B cell (primary cell): ENCODE measurements around the gene MRM2. TPM values are rescaled to one million over a fixed set of nuclear protein-coding genes. Genes with fewer than 3 reads are reported as not detected.

Experiments
- ATAC-seq: fragments of 200-7000 bp; cut with Tn5 transposase; one replicate; pipeline ENCODE4 v1.10.0; 2021; ENCODE audit warnings: low read depth, mild to moderate bottlenecking, moderate number of reproducible peaks, moderate library complexity
- CTCF ChIA-PET: fragments of 350-600 bp; sonication (Branson Sonifier 250); formaldehyde crosslinking; loops from one replicate; lab custom pipeline; 2021; ENCODE audit warnings: antibody characterized with exemption, inconsistent platforms; lab: Charles Lee
- POLR2A ChIA-PET: fragments of 350-600 bp; sonication (Branson Sonifier 250); formaldehyde crosslinking; loops from one replicate; lab custom pipeline; 2021; ENCODE audit warnings: antibody characterized with exemption; lab: Charles Lee
- DNase-seq: peaks from one replicate; pipeline ENCODE4 v3.0.0; 2013
- H2AFZ ChIP-seq: 2 replicates; pipeline ENCODE4 v1.6.1; 2012; ENCODE audit warnings: mild to moderate bottlenecking, low read depth, low read length; ENCODE audit not compliant: insufficient read depth, poor library complexity, severe bottlenecking
- H3K27ac ChIP-seq, 2 donors: 1 replicate in 1 of 2; 2 replicates in 1 of 2; pipeline ENCODE4 v1.5.1; 2012 to 2013; ENCODE audit warnings: low read length in 2 of 2, mild to moderate bottlenecking in 2 of 2, moderate library complexity in 1 of 2
- H3K27me3 ChIP-seq, 4 experiments: fragments of 200-600 bp in 1 of 4; sonication (generic) in 1 of 4; replicated peaks in 1 of 4; 1 replicate in 2 of 4; 2 replicates in 2 of 4; pipeline versions ENCODE4 v1.6.1 to v1.7.0; 2013 to 2016; ENCODE audit warnings: low read length in 3 of 4, mild to moderate bottlenecking in 2 of 4, mixed read lengths in 1 of 4, moderate library complexity in 1 of 4; ENCODE audit not compliant: insufficient read depth in 4 of 4, control insufficient read depth in 3 of 4; ENCODE audit errors: control extremely low read depth in 1 of 4
- H3K36me3 ChIP-seq, 2 experiments: replicated peaks in 1 of 2; 1 replicate in 1 of 2; 2 replicates in 1 of 2; pipeline versions ENCODE4 v1.6.1 to v1.7.1; 2013; ENCODE audit warnings: low read length in 1 of 2; ENCODE audit not compliant: insufficient read depth in 2 of 2, control insufficient read depth in 1 of 2; ENCODE audit errors: control extremely low read depth in 1 of 2, extremely low read depth in 1 of 2
- H3K4me1 ChIP-seq, 2 donors: fragments of 200-600 bp in 1 of 2; sonication (generic) in 1 of 2; 1 replicate in 1 of 2; 2 replicates in 1 of 2; pipeline versions ENCODE4 v1.5.1 to v1.6.1; 2013 to 2017; ENCODE audit warnings: low read length in 2 of 2; ENCODE audit not compliant: control insufficient read depth in 2 of 2, insufficient read depth in 2 of 2
- H3K4me2 ChIP-seq: replicated peaks from 2 replicates; pipeline ENCODE3; 2012; ENCODE audit warnings: mild to moderate bottlenecking, low read depth, low read length; ENCODE audit not compliant: poor library complexity, severe bottlenecking
- H3K4me3 ChIP-seq, 5 experiments: fragments of 200-600 bp in 1 of 5; sonication (generic) in 1 of 5; 1 replicate in 3 of 5; 2 replicates in 2 of 5; pipeline versions ENCODE4 v1.5.1 to v1.7.0; 2011 to 2016; ENCODE audit warnings: low read length in 4 of 5, mild to moderate bottlenecking in 4 of 5, low read depth in 2 of 5, control low read depth in 1 of 5, moderate library complexity in 1 of 5; ENCODE audit not compliant: insufficient read depth in 1 of 5; ENCODE audit errors: control extremely low read depth in 1 of 5, extremely low read depth in 1 of 5
- H3K79me2 ChIP-seq: fragments of 200-600 bp; sonication (generic); one replicate; pipeline ENCODE4 v1.6.0; 2016; ENCODE audit warnings: low read length; ENCODE audit not compliant: control insufficient read depth, insufficient read depth
- H3K9ac ChIP-seq: fragments of 200-600 bp; sonication (generic); 2 replicates; pipeline ENCODE4 v1.6.1; 2017; ENCODE audit warnings: mild to moderate bottlenecking, low read length, moderate library complexity
- H3K9me3 ChIP-seq, 3 donors: one replicate each; pipeline versions ENCODE4 v1.6.1 to v1.7.1; 2013; ENCODE audit warnings: low read length in 2 of 3; ENCODE audit not compliant: control insufficient read depth in 2 of 3, insufficient read depth in 1 of 3; ENCODE audit errors: control extremely low read depth in 1 of 3
- H4K20me1 ChIP-seq: 2 replicates; pipeline ENCODE4 v1.6.0; 2012; ENCODE audit warnings: mild to moderate bottlenecking, low read length; ENCODE audit not compliant: insufficient read depth, control insufficient read depth, poor library complexity, severe bottlenecking
- H3K27ac Mint-ChIP-seq: one replicate; pipeline ENCODE4 v1.8.0; 2021; ENCODE audit warnings: mixed read lengths
- H3K27me3 Mint-ChIP-seq: one replicate; pipeline ENCODE4 v1.8.0; 2021; ENCODE audit warnings: mixed read lengths
- H3K4me1 Mint-ChIP-seq: one replicate; pipeline ENCODE4 v1.8.0; 2021; ENCODE audit warnings: mixed read lengths
- H3K4me3 Mint-ChIP-seq: one replicate; pipeline ENCODE4 v1.8.0; 2021; ENCODE audit warnings: mixed read lengths
- H3K9me3 Mint-ChIP-seq: one replicate; pipeline ENCODE4 v1.8.0; 2022; ENCODE audit warnings: mixed read lengths; ENCODE audit not compliant: insufficient read depth
- EZH2 ChIP-seq: IDR thresholded peaks from 2 replicates; pipeline ENCODE4 v1.6.1; 2012; ENCODE audit warnings: borderline replicate concordance, low read depth, mild to moderate bottlenecking, moderate library complexity, low read length; ENCODE audit not compliant: insufficient read depth, poor library complexity, severe bottlenecking
- WGBS: methylation state at CpG from one replicate; pipeline ENCODE4 v1.1.5; 2013; ENCODE audit warnings: missing lambda C conversion rate; ENCODE audit not compliant: insufficient coverage; 5-methylcytosine and 5-hydroxymethylcytosine counted together
- intact Hi-C: fragments of 100-400 bp; cut with micrococcal nuclease; formaldehyde crosslinking; loops from one replicate; pipeline ENCODE4 v1.10.0; 2022
- polyA plus RNA-seq: library from polyadenylated mRNA; depleted of rRNA; stranded (reverse); fragments of >200 nt; gene quantifications from 2 replicates; pipeline ENCODE4 v1.2.3, GENCODE V29; 2012
- total RNA-seq, 2 donors: library from RNA; stranded (reverse); fragments of 120-200 nt in 1 of 2; gene quantifications; 1 replicate in 1 of 2; 2 replicates in 1 of 2; pipeline versions ENCODE4 v1.2.3 to v1.2.4, GENCODE V29; 2013 to 2022
- TF ChIP-seq, protein P1 (sequence below): fragments of 200-600 bp; IDR thresholded peaks from one replicate; pipeline ENCODE4 v1.8.0; 2022; ENCODE audit warnings: antibody characterized with exemption, mild to moderate bottlenecking

MRM2 gene
- total and polyA plus RNA-seq, 2 donors (not counting 1 experiment from before 2014, with no cell fraction given): 9.2 to 29.0 TPM

- Histone ChIP-seq H3K36me3 (peaks cover 1 to 40% of the 10 kb centered on the region in 2 experiments), H3K79me2 (peaks cover 21% of the 10 kb centered on the region), H3K4me1 (peaks cover 25 to 34% of the 10 kb centered on the region in 2 donors), H3K9ac (no peak overlapping the region), H3K4me3 (no peak overlapping the region), H3K27me3 (no peaks in the 10 kb centered on the region), H2AFZ (no peak overlapping the region), H3K4me2 (no peak overlapping the region), H3K9me3 (no peaks in the 10 kb centered on the region), H4K20me1 (no peaks in the 10 kb centered on the region), H3K27ac (no peak overlapping the region)
- ChIA-PET CTCF (interaction anchor here (0.9 kb wide), 1 partner anchor 23 kb away, joined by 4 read pairs; no protein-coding TSS in a partner anchor), POLR2A (no interaction called here)
- no peaks in the 10 kb centered on the region for H3K27me3 Mint-ChIP-seq
- DNase-seq (no peak), ATAC-seq (no peak)
- TF ChIP-seq EZH2: no peak
- TF ChIP-seq, protein P1, sequence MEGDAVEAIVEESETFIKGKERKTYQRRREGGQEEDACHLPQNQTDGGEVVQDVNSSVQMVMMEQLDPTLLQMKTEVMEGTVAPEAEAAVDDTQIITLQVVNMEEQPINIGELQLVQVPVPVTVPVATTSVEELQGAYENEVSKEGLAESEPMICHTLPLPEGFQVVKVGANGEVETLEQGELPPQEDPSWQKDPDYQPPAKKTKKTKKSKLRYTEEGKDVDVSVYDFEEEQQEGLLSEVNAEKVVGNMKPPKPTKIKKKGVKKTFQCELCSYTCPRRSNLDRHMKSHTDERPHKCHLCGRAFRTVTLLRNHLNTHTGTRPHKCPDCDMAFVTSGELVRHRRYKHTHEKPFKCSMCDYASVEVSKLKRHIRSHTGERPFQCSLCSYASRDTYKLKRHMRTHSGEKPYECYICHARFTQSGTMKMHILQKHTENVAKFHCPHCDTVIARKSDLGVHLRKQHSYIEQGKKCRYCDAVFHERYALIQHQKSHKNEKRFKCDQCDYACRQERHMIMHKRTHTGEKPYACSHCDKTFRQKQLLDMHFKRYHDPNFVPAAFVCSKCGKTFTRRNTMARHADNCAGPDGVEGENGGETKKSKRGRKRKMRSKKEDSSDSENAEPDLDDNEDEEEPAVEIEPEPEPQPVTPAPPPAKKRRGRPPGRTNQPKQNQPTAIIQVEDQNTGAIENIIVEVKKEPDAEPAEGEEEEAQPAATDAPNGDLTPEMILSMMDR: no peak
- intact Hi-C loops: loop anchor here (5.0 kb wide), 1 partner anchor 33 kb away; no protein-coding TSS in a partner anchor
- no peak overlapping the region for H3K4me3 Mint-ChIP-seq
- peaks cover 33% of the 10 kb centered on the region for H3K4me1 Mint-ChIP-seq
- 98% methylated on average over 23 of the region's 23 CpGs for WGBS
- peak overlapping the region; percentile 42 for H3K27ac Mint-ChIP-seq
- no peaks in the 10 kb centered on the region for H3K9me3 Mint-ChIP-seq
Observed at GRCh38 chr7:2264158-2264557, 22.2 kb upstream of the MRM2 start.

GRCh38 chr7:2263176-2263575 lies 21.2 kb upstream of the MRM2 start:
- no peaks in the 10 kb centered on the region for H3K27me3 ChIP-seq
- no peak overlapping the region for H3K4me2 ChIP-seq
- H4K20me1 ChIP-seq: peaks cover 3% of the 10 kb centered on the region
- H2AFZ ChIP-seq: no peak overlapping the region
- 96% methylated on average over 18 of the region's 18 CpGs for WGBS
- H3K9me3 ChIP-seq: no peaks in the 10 kb centered on the region
- no peak overlapping the region for H3K9ac ChIP-seq
- peaks cover 40% of the 10 kb centered on the region for H3K4me1 Mint-ChIP-seq
- POLR2A ChIA-PET: no interaction called here
- peaks cover 31% of the 10 kb centered on the region for H3K79me2 ChIP-seq
- H3K27ac Mint-ChIP-seq: peak overlapping the region; percentile 67
- H3K27ac ChIP-seq: peak overlapping the region in 1 of 2 donors; percentile 96
- no peaks in the 10 kb centered on the region for H3K27me3 Mint-ChIP-seq
- H3K9me3 Mint-ChIP-seq: no peaks in the 10 kb centered on the region
- peaks cover 25 to 43% of the 10 kb centered on the region in 2 donors for H3K4me1 ChIP-seq
- intact Hi-C loops: loop anchor here (5.0 kb wide), 1 partner anchor 34 kb away; no protein-coding TSS in a partner anchor
- DNase-seq (no peak), ATAC-seq (no peak)
- H3K36me3 ChIP-seq: peaks cover 1 to 48% of the 10 kb centered on the region in 2 experiments
- TF ChIP-seq, protein P1: no peak
- TF ChIP-seq EZH2: no peak
- CTCF ChIA-PET: interaction anchor here (1.1 kb wide), 1 partner anchor 54 kb away, joined by 3 read pairs; no protein-coding TSS in a partner anchor
- H3K4me3 Mint-ChIP-seq: no peak overlapping the region
- H3K4me3 ChIP-seq: no peak overlapping the region
